Activated naive CD4-positive, alpha-beta T cell (primary cell): Measurements from ENCODE around the gene IL23A.
"Not testable (repeated sequence)": the region's sequence is repeated elsewhere in the genome, so short reads cannot be mapped to it uniquely, and the experiment has no call there.

Experiments used
- DNase-seq, 4 experiments: peaks; one replicate each; lab custom pipeline; 2025; lab: John Stamatoyannopoulos, UW

The IL23A gene

GRCh38 chr12:56326126-56326525, 12.6 kb upstream of the IL23A start:
- DNase-seq = no peak

DNA sequence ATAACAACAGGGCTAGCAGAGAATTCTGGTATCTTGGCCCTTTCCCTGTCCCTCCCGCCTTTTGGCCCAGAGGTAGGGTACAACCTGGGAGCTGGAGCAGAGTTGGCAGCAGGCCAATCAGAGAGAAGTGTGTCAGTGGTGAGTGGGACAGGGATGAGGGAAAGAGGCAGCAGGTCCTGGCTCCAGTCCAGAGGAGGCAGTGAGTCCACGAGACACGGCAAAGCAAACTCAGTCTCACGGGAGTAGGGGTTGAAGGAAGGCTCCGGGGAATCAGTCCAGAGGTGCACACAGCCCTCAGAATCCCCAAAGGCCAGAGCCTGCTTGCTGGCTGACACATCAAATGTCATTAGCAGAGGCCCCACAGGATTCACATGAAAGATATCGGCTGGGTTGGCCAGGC, 12.2 kb upstream of the IL23A start:
- DNase-seq = no peak

DNA sequence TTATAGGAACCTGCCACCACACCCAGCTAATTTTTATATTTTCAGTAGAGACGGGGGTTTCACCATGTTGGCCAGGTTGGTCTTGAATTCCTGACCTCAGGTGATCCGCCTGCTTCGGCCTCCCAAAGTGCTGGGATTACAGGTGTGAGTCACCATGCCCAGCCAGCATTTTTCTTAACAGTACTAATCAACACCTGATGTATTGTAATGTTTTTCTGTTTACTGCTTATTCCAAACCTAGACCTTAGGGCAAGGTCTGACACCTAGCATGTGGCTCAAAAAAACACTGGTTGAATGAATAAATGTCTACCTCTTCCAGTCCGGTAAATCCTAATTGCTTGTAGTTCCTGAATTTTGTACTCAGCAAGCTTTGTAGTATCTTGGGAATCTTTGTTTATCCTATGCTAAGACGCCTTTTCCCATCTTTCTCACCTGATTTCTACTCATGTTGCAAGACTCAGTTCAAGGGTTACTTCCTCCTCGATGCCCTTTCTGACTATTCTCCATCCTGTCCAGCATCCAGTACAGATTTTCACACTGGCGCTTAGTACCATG, 7.7 kb upstream of the IL23A start:
- no peak for DNase-seq

- no peak for DNase-seq
Observed at GRCh38 chr12:56332512-56333196, 6.0 kb upstream of the IL23A start.

DNA sequence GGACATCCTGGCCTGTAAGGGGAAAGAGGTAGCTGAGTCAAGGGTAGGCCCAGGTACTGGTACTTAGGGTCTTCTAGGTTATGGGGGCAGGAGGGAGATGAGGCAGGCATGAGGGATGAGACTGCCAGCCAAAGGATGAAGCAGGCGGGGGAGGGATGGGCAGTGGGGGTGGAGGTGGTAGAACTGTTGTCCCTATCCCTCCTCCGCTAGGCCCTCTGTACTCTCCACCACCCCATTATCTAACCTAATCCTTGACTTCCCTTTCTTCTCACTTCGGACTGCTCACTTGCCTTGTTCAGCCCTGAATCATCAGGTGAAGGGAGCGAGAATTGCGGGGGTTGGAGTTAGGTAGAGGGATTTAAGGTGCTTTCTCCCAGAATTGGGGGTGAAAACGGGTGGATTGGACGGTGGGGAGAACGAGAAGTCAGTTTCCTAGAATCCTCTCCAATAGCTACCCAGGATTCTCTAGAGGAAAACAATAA, 5.4 kb upstream of the IL23A start:
- DNase-seq = no peak

GRCh38 chr12:56333679-56334489, 4.8 kb upstream of the IL23A start, which contains the start of gene PAN2:
Gene PAN2, minus strand, starts transcription at chr12:56334000. Its CDS starts 906 bp downstream, at chr12:56333094.
- peak; percentile 67 to 84 (median 74) for DNase-seq

DNA sequence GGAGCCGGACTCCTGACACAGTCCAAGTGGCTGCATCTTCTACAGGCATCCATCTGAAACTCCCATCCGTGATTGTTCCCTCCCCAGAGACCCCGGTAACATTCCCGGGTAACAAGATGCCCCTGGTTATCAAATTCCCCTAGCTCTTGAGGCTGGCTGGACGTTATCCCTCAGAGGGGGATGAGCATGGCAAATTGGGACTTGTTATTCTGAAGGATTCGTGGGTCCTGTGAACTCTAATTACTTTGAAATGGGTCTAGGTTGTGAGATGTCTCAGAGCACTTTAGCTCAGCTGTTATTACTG, 4.2 kb upstream of the IL23A start:
- DNase-seq = no peak

DNA sequence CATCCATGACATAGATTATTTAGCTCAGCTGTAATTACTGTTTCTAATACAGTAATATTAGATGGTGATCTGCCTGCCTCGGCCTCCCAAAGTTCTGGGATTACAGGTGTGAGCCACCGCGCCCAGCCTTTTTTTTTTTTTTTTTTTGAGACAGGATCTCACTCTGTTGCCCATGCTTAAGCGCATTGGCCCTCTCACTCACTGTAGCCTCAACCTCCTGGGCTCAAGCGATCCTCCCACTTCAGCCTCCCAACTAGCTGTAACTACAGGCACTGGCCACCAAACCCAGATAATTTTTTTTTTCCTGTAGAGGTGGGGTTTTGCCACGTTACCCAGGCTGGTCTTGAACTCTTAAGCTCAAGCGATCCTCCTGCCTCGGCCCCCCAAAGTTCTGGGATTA, 3.2 kb upstream of the IL23A start:
- DNase-seq = not testable (repeated sequence)

DNA sequence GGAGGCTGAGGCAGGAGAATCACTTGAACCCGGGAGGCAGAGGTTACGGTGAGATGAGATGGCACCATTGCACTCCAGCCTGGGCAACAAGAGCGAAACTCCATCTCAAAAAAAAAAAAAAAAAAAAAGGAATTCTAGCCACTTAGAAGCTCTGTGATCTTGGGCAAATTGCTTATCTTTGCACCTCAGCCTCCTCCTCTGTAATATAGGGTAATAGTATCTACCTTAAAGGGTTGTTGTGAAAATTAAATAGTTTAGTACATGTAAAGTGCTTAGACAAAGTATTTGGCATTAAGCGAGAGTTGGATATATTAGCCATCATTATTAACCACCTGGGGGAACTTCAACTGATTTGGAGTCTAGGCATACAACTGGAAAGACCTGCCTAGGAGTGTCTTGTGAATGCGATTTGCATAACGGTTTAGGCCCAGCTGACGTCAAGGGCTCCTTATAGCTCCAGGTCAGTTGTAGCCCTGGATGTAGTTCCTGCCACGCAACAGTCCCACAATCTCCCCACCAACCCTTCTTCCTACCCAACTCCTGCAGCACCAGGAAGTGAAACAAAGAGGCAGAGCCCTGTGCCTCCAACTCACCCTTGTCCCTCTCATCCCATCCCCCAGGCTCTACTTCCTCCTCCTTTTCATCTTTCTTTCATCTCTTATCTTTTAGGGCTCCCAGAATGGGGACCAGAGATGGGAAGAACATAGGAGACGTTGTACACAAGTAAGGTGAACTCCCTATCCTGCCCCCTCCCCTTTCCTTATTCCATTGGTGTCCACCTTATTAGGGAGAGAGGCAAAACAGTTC, 2.1 kb upstream of the IL23A start:
- DNase-seq = no peak

GRCh38 chr12:56337753-56338251, 882 bp upstream of the IL23A start:
- no peak for DNase-seq

DNA sequence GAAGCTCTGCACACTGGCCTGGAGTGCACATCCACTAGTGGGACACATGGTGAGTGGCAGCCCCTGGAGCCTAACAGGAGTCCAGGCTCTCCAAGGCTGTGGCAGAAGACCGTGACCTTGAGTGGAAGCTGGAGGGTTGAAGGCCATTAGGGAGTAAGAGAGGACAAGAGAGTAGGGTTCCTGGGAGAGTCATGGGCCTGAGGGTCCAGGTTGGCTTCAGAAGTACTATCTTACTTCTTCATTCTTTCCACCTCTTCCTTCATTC, 406 bp downstream of the IL23A start:
- no peak for DNase-seq

DNA sequence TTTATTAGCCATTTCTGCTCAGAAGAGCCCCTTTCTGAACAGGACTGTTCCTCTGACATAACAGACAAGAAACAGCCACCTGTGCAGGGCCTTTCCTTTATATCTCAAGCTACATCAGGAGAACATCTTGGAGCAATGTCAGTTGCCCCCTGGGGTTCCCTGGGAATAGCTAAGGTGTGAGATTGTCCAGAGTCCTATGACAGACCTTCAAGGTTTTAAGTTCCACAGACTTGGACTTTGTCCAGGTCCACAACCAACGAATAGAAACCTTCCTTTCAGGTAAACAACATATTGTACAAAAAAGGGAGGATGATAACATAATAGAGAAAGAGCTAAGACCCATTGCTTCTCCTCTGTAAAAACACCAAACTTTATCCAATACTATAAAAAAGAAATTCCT, 2.9 kb downstream of the IL23A start:
- no peak for DNase-seq

GRCh38 chr12:56342290-56342689, 3.6 kb downstream of the IL23A start:
- not testable (repeated sequence) for DNase-seq

GRCh38 chr12:56346675-56347074, 8.0 kb downstream of the IL23A start:
- no peak for DNase-seq

DNA sequence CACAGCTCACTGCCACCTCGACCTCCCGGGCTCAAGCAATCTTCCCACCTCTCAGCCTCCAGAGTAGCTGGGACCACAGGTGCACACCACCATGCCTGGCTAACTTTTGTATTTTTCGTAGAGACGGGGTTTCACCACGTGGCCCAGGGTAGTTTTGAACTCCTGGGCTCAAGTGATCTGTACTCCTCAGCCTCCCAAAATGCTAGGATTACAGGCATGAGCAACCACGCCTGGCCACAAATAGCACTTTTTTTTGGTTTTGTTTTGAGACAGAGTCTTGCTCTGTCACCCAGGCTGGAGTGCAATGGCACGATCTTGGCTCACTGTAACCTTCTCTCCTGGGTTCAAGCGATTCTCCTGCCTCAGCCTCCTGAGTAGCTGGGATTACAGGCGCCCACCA, 8.6 kb downstream of the IL23A start:
- DNase-seq = not testable (repeated sequence)

DNA sequence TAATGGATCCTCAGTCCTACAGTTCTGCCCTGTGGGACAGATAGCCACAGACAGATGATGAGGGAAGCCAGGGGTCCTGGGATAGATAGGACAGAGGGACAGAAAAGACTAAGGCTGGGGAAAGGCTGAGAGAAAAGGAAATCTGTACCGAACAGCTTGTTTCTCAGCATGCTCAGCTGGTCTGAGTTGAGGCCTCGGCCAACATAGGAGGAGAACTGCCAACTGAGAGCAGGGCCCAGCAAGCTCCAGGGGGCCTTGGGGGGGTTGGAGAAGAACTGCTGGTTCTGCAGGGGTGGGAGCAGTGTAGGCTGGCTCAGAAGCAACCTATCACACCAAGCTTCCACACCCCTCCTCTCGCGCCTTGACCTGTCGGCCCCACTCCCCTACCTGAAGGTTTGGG, 10.1 kb downstream of the IL23A start:
- no peak for DNase-seq

GRCh38 chr12:56350662-56351061, 12.0 kb downstream of the IL23A start:
- no peak for DNase-seq

- DNase-seq = no peak
Observed at GRCh38 chr12:56351325-56351724, 12.6 kb downstream of the IL23A start.

- DNase-seq = no peak
Observed at GRCh38 chr12:56358836-56359532, 20.3 kb downstream of the IL23A start.

- DNase-seq = peak; percentile 91 to 98 (median 95)
Observed at GRCh38 chr12:56359851-56360767, 21.4 kb downstream of the IL23A start, which contains the start of gene STAT2. Gene STAT2, minus strand, starts transcription at chr12:56360107. Its CDS starts 3,536 bp downstream, at chr12:56356571.
